K562 (cell line): ENCODE results near the gene INKA2. TPM values are rescaled to one million over a fixed set of nuclear protein-coding genes. Genes with fewer than 3 reads are reported as not detected.

Source experiments
- ATAC-seq: fragments of 200-7000 bp; cut with Tn5 transposase; 3 replicates; pipeline ENCODE4 v1.9.1; 2020; ENCODE audit warnings: moderate library complexity
- BruUV-seq: library from RNA; stranded (reverse); fragments of 400-500 nt; replicated peaks from 2 replicates; lab custom pipeline; 2021; lab: Mats Ljungman, UMichigan
- CTCF ChIA-PET: fragments of 300-600 bp; formaldehyde crosslinking; extraction: SDS; loops from one replicate; lab custom pipeline; 2021; ENCODE audit warnings: low intra/inter-chr PET ratio; lab: Yijun Ruan, JAX
- POLR2A ChIA-PET: fragments of 300-600, 350-650 bp; sonication (Branson Sonifier 250); formaldehyde crosslinking; extraction: SDS; loops from one replicate; lab custom pipeline; 2021; ENCODE audit warnings: antibody characterized with exemption, inconsistent platforms; lab: Yijun Ruan, JAX
- DNase-seq, 4 experiments: peaks; one replicate each; pipeline versions ENCODE4 v3.0.0 to v3.0.0-alpha.2; 2011 to 2018; ENCODE audit warnings: low spot score in 3 of 4, mixed read lengths in 3 of 4; ENCODE audit errors: extremely low read depth in 1 of 4
- FAIRE-seq: peaks from 2 replicates; lab custom pipeline; 2011; peaks lifted over from hg19 to GRCh38; lab: Jason Lieb, UNC
- H2AFZ ChIP-seq: 2 replicates; pipeline ENCODE4 v1.6.0; 2011; ENCODE audit warnings: low read depth, low read length, control low read depth, inconsistent platforms
- H3K27ac ChIP-seq: fragments of 200-600 bp; 3 replicates; pipeline ENCODE4 v1.8.0; 2011; ENCODE audit warnings: low read depth, mild to moderate bottlenecking, control low read depth, inconsistent platforms, low read length, moderate library complexity, mixed read lengths; ENCODE audit errors: extremely low read depth
- H3K27me3 ChIP-seq, 2 experiments: fragments of 300-600 bp in 1 of 2; 2 replicates in 1 of 2; 3 replicates in 1 of 2; pipeline versions ENCODE4 v1.6.0 to v1.8.0; 2011; ENCODE audit warnings: inconsistent platforms in 2 of 2, low read length in 2 of 2, mild to moderate bottlenecking in 1 of 2, mixed read lengths in 1 of 2, moderate library complexity in 1 of 2; ENCODE audit not compliant: control insufficient read depth in 2 of 2, insufficient read depth in 2 of 2
- H3K36me3 ChIP-seq: fragments of 300-600 bp; 3 replicates; pipeline ENCODE4 v1.8.0; 2011; ENCODE audit warnings: mild to moderate bottlenecking, low read length, inconsistent platforms; ENCODE audit not compliant: control insufficient read depth, insufficient read depth
- H3K4me1 ChIP-seq, 2 experiments: fragments of 200-600 bp in 1 of 2; replicated peaks in 1 of 2; 2 replicates in 1 of 2; 3 replicates in 1 of 2; pipeline versions ENCODE4 v1.5.1 to v1.8.0; 2011; ENCODE audit warnings: inconsistent platforms in 2 of 2, low read length in 2 of 2, mild to moderate bottlenecking in 1 of 2, mixed read lengths in 1 of 2, moderate library complexity in 1 of 2; ENCODE audit not compliant: control insufficient read depth in 2 of 2, insufficient read depth in 2 of 2
- H3K4me2 ChIP-seq: 2 replicates; pipeline ENCODE4 v1.6.1; 2011; ENCODE audit warnings: low read length, control low read depth, inconsistent platforms, mixed read lengths; ENCODE audit not compliant: insufficient read depth
- H3K4me3 ChIP-seq: fragments of 200-600 bp; sonication (generic), shearing (Covaris generic); 2 replicates; pipeline ENCODE4 v1.5.1; 2016; ENCODE audit warnings: control low read depth, inconsistent platforms
- H3K79me2 ChIP-seq: fragments of 200-600 bp; 3 replicates; pipeline ENCODE4 v1.8.0; 2011; ENCODE audit warnings: low read length, inconsistent platforms; ENCODE audit not compliant: control insufficient read depth, insufficient read depth
- H3K9ac ChIP-seq, 2 experiments: 2 replicates each; pipeline versions ENCODE4 v1.6.0 to v1.6.1; 2011; ENCODE audit warnings: low read depth in 2 of 2, low read length in 2 of 2, control low read depth in 1 of 2, inconsistent platforms in 1 of 2, mild to moderate bottlenecking in 1 of 2, mixed read lengths in 1 of 2; ENCODE audit not compliant: insufficient read depth in 1 of 2
- H3K9me1 ChIP-seq: one replicate; pipeline ENCODE4 v1.6.0; 2011; ENCODE audit warnings: inconsistent platforms, mild to moderate bottlenecking, low read length, moderate library complexity; ENCODE audit not compliant: control insufficient read depth, insufficient read depth
- H3K9me3 ChIP-seq: replicated peaks from 2 replicates; pipeline ENCODE4 v1.5.1; 2011; ENCODE audit warnings: low read depth, low read length, inconsistent platforms; ENCODE audit not compliant: control insufficient read depth, insufficient read depth
- H4K20me1 ChIP-seq: replicated peaks from 2 replicates; pipeline ENCODE4 v1.6.1; 2011; ENCODE audit warnings: low read length, inconsistent platforms, mixed read lengths; ENCODE audit not compliant: control insufficient read depth, insufficient read depth
- ARNT ChIP-seq, 2 experiments: fragments of 450-650 bp; IDR thresholded peaks; 2 replicates each; pipeline ENCODE4 v1.6.1; 2016; ENCODE audit warnings: mild to moderate bottlenecking in 1 of 2
- ATF1 ChIP-seq, 2 experiments: fragments of 450-650 bp in 1 of 2; IDR thresholded peaks; 2 replicates each; pipeline ENCODE4 v1.6.1; 2016; ENCODE audit warnings: missing compliant biosample characterization in 1 of 2, missing genetic modification characterization in 1 of 2
- PHF8 ChIP-seq: fragments of 200-600 bp; sonication (generic); IDR thresholded peaks from 2 replicates; pipeline ENCODE4 v1.6.1; 2012; ENCODE audit warnings: mixed run types, mild to moderate bottlenecking, inconsistent platforms, low read length, moderate library complexity, borderline replicate concordance
- POLR2A ChIP-seq: fragments of 450-650 bp; conservative IDR thresholded peaks from 2 replicates; pipeline ENCODE4 v1.6.1; 2016
- POLR2AphosphoS2 ChIP-seq: IDR thresholded peaks from 2 replicates; pipeline ENCODE4 v1.6.1; 2012; ENCODE audit warnings: low read length, improper control_type of control experiment
- RFX7 ChIP-seq: fragments of 250-450 bp; sonication (Bioruptor Pico); IDR thresholded peaks from 2 replicates; pipeline ENCODE4 v1.5.1; 2021; ENCODE audit warnings: mild to moderate bottlenecking
- SREBF1 ChIP-seq: fragments of 150-350 bp; IDR thresholded peaks from 2 replicates; pipeline ENCODE4 v1.6.1; 2014; ENCODE audit warnings: antibody characterized with exemption, low read depth, low read length, borderline replicate concordance
- ZKSCAN1 ChIP-seq: fragments of 150-350 bp; IDR thresholded peaks from 2 replicates; pipeline ENCODE4 v1.6.1; 2016; ENCODE audit warnings: low read depth, low read length
- WGBS: fragments of 100-300 bp; shearing (Covaris generic); methylation state at CpG from one replicate; pipeline ENCODE4 v1.1.6; 2016; ENCODE audit warnings: low coverage, mixed read lengths; ENCODE audit not compliant: insufficient coverage; ENCODE audit errors: missing lambda C conversion rate; 5-methylcytosine and 5-hydroxymethylcytosine counted together
- in situ Hi-C: fragments of 300-500 bp; cut with MboI; formaldehyde crosslinking; loops from 4 replicates; pipeline ENCODE4 v1.15.0; 2018; ENCODE audit warnings: inconsistent platforms, mixed read lengths
- intact Hi-C: fragments of 100-400 bp; cut with micrococcal nuclease; formaldehyde crosslinking; loops from 2 replicates; pipeline ENCODE4 v1.14.2; 2022
- polyA plus RNA-seq, 8 experiments: library from polyadenylated mRNA; depleted of rRNA in 4 of 8; stranded (reverse) in 5 of 8; unstranded in 3 of 8; fragments of >200 nt; fragmentation: Nextera tagmentation in 2 of 8; fragmentation: Illumina TruSeq in 1 of 8; extraction: Ambion mirVana in 2 of 8; extraction: Trizol in 1 of 8; gene quantifications; 2 replicates each; pipeline versions ENCODE4 v1.2.1 to v1.2.3, GENCODE V29; 2011 to 2014; ENCODE audit warnings: inconsistent platforms in 1 of 8, missing spikeins in 1 of 8
- total RNA-seq, 7 experiments: library from RNA; depleted of rRNA in 6 of 7; stranded (reverse); fragments of >200 nt in 6 of 7; fragmentation: Illumina TruSeq in 2 of 7; extraction: Trizol in 2 of 7; gene quantifications; 2 replicates each; pipeline versions ENCODE4 v1.2.1 to v1.2.3, GENCODE V29; 2011 to 2021; ENCODE audit warnings: low replicate concordance in 1 of 7
- TF ChIP-seq, protein P1 (sequence below): fragments of 250-450 bp; sonication (Bioruptor Pico); IDR thresholded peaks from 2 replicates; pipeline ENCODE4 v1.5.0; 2021; ENCODE audit warnings: mild to moderate bottlenecking, moderate library complexity
- TF ChIP-seq, protein P2 (sequence below): fragments of 450-650 bp; formaldehyde crosslinking; IDR thresholded peaks from 2 replicates; pipeline ENCODE4 v1.4.0; 2022; ENCODE audit warnings: missing genetic modification characterization

INKA2 gene
- total and polyA plus RNA-seq, 9 of the 15 experiments (the other 6 are each of a cell fraction or from before 2014, with no cell fraction given) = 0.04 to 1.4 (median 0.26) TPM; not detected in 1

DNA sequence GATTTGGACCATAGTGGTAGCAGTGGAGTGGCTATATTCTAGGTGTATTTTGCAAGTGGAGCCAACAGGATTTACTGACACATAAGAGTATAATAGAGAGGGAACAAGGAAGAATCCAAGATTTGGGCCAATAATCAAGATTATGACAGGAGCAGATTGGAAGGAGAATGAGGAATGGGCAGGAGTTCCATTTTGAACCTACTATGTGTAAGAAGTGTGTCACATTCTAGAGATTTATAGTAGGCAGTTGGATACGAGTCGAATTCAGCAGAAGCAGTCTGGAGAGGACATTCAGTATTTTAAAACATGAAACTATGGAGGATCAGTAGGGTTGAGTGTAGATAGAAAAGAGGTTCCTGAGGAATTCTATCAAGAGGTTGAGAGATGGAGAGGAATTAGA is 21.7 kb downstream of the INKA2 start:
- FAIRE-seq = no peak
- no peak overlapping the region for H3K9ac ChIP-seq
- CTCF ChIA-PET = interaction anchor here (0.6 to 5.0 kb wide), 4 partner anchors 38 to 51 kb away, joined by 3 to 61 read pairs (median 18); partner anchors contain the start of gene DDX20
- no peak overlapping the region for H3K4me2 ChIP-seq
- H4K20me1 ChIP-seq = no peaks in the 10 kb centered on the region
- no peak overlapping the region for H3K27ac ChIP-seq
- DNase-seq = no peak
- H2AFZ ChIP-seq = no peak overlapping the region
- 85% methylated on average over 2 of the region's 2 CpGs for WGBS
- no peak for ATAC-seq
- no peaks in the 10 kb centered on the region for H3K79me2 ChIP-seq
- intact Hi-C loops = no loop called here
- no TSS peak for BruUV-seq
- H3K9me1 ChIP-seq = peaks cover 3% of the 10 kb centered on the region
- no peak overlapping the region for H3K4me3 ChIP-seq
- 0 out of 2 replicates have a peak, but pooled peaks have one; percentile 44 for TF ChIP-seq POLR2A
- peak; percentile 51; the same call in 1 of the 2 replicates for TF ChIP-seq ZKSCAN1
- TF ChIP-seq, protein P1, sequence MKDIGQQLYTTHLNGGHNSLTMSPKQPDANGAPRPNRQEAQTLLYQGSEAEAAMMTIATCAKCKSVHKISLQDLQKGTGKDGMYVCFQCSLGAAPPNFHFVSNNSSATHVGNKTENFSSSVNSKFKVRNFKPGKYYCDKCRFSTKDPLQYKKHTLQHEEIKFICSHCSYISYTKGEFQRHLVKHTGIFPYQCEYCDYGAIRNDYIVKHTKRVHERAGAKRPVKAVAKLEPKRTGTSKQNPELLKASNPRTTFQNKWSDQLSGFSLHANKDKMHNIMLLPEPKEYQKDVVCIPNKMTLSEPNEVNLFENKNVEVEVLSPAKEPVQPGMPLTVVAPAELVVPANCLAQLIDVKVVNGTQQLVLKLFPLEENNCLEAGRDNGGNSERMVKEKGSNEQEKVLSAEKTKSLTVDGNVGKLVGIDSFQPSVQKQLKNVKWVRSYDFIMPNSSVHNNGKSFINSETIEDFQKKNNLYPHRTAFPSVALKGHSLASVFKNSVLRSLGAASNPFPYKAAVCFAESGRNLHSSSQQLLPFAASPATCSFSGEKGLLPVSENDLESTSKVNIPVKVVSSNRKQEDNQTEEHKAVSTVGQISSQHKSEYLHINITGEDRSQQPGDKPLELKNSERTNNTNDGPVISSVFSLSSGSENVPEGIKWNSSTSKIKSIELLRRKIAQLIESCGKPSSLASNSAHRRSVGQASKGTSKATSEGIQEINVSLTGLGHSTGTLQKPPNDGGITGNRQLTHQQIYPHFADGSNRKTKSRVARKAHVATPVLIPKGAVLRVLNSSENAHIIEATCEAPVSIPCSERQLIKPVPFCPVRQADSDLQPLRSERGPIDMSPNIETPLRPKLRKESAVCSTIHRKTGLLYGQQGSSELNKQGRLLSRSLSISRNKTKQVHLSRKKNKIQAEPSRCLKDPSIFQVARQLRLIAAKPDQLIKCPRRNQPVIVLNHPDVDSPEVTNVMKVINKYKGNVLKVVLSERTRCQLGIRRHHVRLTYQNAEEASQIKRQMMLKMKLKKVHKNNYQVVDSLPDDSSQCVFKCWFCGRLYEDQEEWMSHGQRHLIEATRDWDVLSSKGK (CRISPR knock-in tag) = no peak
- no peak for TF ChIP-seq SREBF1
- TF ChIP-seq, protein P2, sequence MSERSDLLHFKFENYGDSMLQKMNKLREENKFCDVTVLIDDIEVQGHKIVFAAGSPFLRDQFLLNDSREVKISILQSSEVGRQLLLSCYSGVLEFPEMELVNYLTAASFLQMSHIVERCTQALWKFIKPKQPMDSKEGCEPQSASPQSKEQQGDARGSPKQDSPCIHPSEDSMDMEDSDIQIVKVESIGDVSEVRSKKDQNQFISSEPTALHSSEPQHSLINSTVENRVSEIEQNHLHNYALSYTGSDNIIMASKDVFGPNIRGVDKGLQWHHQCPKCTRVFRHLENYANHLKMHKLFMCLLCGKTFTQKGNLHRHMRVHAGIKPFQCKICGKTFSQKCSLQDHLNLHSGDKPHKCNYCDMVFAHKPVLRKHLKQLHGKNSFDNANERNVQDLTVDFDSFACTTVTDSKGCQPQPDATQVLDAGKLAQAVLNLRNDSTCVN = no peak
- peak; percentile 82; the same call in 1 of the 2 replicates for TF ChIP-seq POLR2AphosphoS2
- TF ChIP-seq RFX7 (CRISPR knock-in tag) = no peak
- TF ChIP-seq ARNT (IDR thresholded peaks at IDR 0.05) = no peak
- TF ChIP-seq ATF1 (CRISPR knock-in tag; IDR thresholded peaks at IDR 0.05) = no peak
- no peak for TF ChIP-seq ATF1 (tag; IDR thresholded peaks at IDR 0.05)
- TF ChIP-seq PHF8 = no peak
- H3K36me3 ChIP-seq = no peaks in the 10 kb centered on the region; the same call in 2 of the 3 replicates
- in situ Hi-C loops = no loop called here
- H3K4me1 ChIP-seq = peaks cover 0 to 5% of the 10 kb centered on the region in 2 experiments; a peak in 2 of 5 replicates
- POLR2A ChIA-PET = interaction anchor here (0.5 kb wide), 1 partner anchor 71 kb away, joined by 3 read pairs; no protein-coding TSS in a partner anchor
- no peaks in the 10 kb centered on the region for H3K9me3 ChIP-seq
- H3K27me3 ChIP-seq = no peaks in the 10 kb centered on the region
